Measurements from ENCODE around the gene CERT1.

Gene CERT1

GRCh38 chr5:75330404-75330803, 181.0 kb downstream of the CERT1 start:
- no peaks in the 10 kb centered on the region for H3K79me2 ChIP-seq (ENCODE audit: control insufficient read depth, low read length)
- H3K9me2 ChIP-seq (replicated peaks; ENCODE audit: control insufficient read depth, low read length) = no peaks in the 10 kb centered on the region
- no peak overlapping the region for H3K27ac ChIP-seq (ENCODE audit: low read depth, low read length)
- H3K9me3 ChIP-seq (ENCODE audit: control insufficient read depth, insufficient read depth, low read length) = no peaks in the 10 kb centered on the region
- H3K4me1 ChIP-seq (ENCODE audit: control insufficient read depth, low read length) = peaks cover 7% of the 10 kb centered on the region; the same call in 1 of the 2 replicates
- H3K27me3 ChIP-seq (ENCODE audit: control insufficient read depth, low read length) = no peaks in the 10 kb centered on the region
- no peaks in the 10 kb centered on the region for H3K36me3 ChIP-seq (ENCODE audit: control insufficient read depth, low read length)
- H4K20me1 ChIP-seq (ENCODE audit: control insufficient read depth, insufficient read depth, low read depth, low read length) = no peaks in the 10 kb centered on the region
- H3K4me3 ChIP-seq (ENCODE audit: low read length) = no peak overlapping the region
- no peak overlapping the region for H3K4me2 ChIP-seq (ENCODE audit: low read length)
- no peak for TF ChIP-seq CTCF (IDR thresholded peaks at IDR 0.05; ENCODE audit: low read depth, low read length, poor library complexity, severe bottlenecking)
- TF ChIP-seq EZH2phosphoT487 (IDR thresholded peaks at IDR 0.05; ENCODE audit: borderline replicate concordance, low read length) = no peak
- no peaks in the 10 kb centered on the region for H3F3A ChIP-seq (ENCODE audit: control insufficient read depth, insufficient read depth)
